K562 (cell line): ENCODE data around the gene CNIH1. TPM values are rescaled to one million over a fixed set of nuclear protein-coding genes. Genes with fewer than 3 reads are reported as not detected.

ENCODE experiments used
- ARNT ChIP-seq, 2 experiments: fragments of 450-650 bp; IDR thresholded peaks; 2 replicates each; pipeline ENCODE4 v1.6.1; 2016; ENCODE audit warnings: mild to moderate bottlenecking in 1 of 2
- CBFB ChIP-seq: sonication (generic); formaldehyde crosslinking; IDR thresholded peaks from 2 replicates; pipeline ENCODE4 v1.4.0; 2020; ENCODE audit warnings: mild to moderate bottlenecking, missing genetic modification reagents
- CSDE1 ChIP-seq, 2 experiments: fragments of 450-650 bp; IDR thresholded peaks; 2 replicates each; pipeline ENCODE4 v1.6.1; 2016; ENCODE audit warnings: mild to moderate bottlenecking in 1 of 2
- PHF20 ChIP-seq: fragments of 450-650 bp; IDR thresholded peaks from 2 replicates; pipeline ENCODE4 v1.6.1; 2018; ENCODE audit not compliant: partially characterized antibody
- SMAD3 ChIP-seq: fragments of 450-650 bp; formaldehyde crosslinking; conservative IDR thresholded peaks from 2 replicates; pipeline ENCODE4 v1.4.0; 2020; ENCODE audit warnings: mild to moderate bottlenecking
- SMARCB1 ChIP-seq: IDR thresholded peaks from 2 replicates; pipeline ENCODE4 v1.6.1; 2011; ENCODE audit warnings: improper control_type of control experiment, low read depth; ENCODE audit not compliant: insufficient read length
- TRIM24 ChIP-seq, 2 experiments: fragments of 450-650 bp; IDR thresholded peaks; 2 replicates each; pipeline ENCODE4 v1.6.1; 2016
- ZNF174 ChIP-seq: fragments of 250-450 bp; sonication (Bioruptor Pico); IDR thresholded peaks from 2 replicates; pipeline ENCODE4 v1.4.0; 2020; ENCODE audit warnings: mild to moderate bottlenecking
- ZNF316 ChIP-seq: fragments of 450-650 bp; IDR thresholded peaks from 2 replicates; pipeline ENCODE4 v1.6.1; 2016
- polyA plus RNA-seq, 8 experiments: library from polyadenylated mRNA; depleted of rRNA in 4 of 8; stranded (reverse) in 5 of 8; unstranded in 3 of 8; fragments of >200 nt; fragmentation: Nextera tagmentation in 2 of 8; fragmentation: Illumina TruSeq in 1 of 8; extraction: Ambion mirVana in 2 of 8; extraction: Trizol in 1 of 8; gene quantifications; 2 replicates each; pipeline versions ENCODE4 v1.2.1 to v1.2.3, GENCODE V29; 2011 to 2014; ENCODE audit warnings: inconsistent platforms in 1 of 8, missing spikeins in 1 of 8
- total RNA-seq, 7 experiments: library from RNA; depleted of rRNA in 6 of 7; stranded (reverse); fragments of >200 nt in 6 of 7; fragmentation: Illumina TruSeq in 2 of 7; extraction: Trizol in 2 of 7; gene quantifications; 2 replicates each; pipeline versions ENCODE4 v1.2.1 to v1.2.3, GENCODE V29; 2011 to 2021; ENCODE audit warnings: low replicate concordance in 1 of 7
- TF ChIP-seq, protein P1 (sequence below): fragments of 250-450 bp; sonication (Bioruptor Pico); IDR thresholded peaks from 2 replicates; pipeline ENCODE4 v1.4.0; 2020; ENCODE audit warnings: mild to moderate bottlenecking, moderate library complexity
- TF ChIP-seq, protein P2 (sequence below): fragments of 250-450 bp; sonication (Bioruptor Pico); IDR thresholded peaks from 2 replicates; pipeline ENCODE4 v1.4.0; 2020; ENCODE audit warnings: mild to moderate bottlenecking, moderate library complexity, borderline replicate concordance
- TF ChIP-seq, protein P3 (sequence below): fragments of 450-650 bp; IDR thresholded peaks from 2 replicates; pipeline ENCODE4 v1.6.1; 2018; ENCODE audit not compliant: partially characterized antibody
- TF ChIP-seq, protein P4 (sequence below): sonication (generic); formaldehyde crosslinking; IDR thresholded peaks from 2 replicates; pipeline ENCODE4 v1.8.1; 2022; ENCODE audit warnings: missing genetic modification reagents
- TF ChIP-seq, protein P5 (sequence below): fragments of 250-450 bp; sonication (Bioruptor Pico); IDR thresholded peaks from 2 replicates; pipeline ENCODE4 v1.6.1; 2021; ENCODE audit warnings: mild to moderate bottlenecking

Gene CNIH1
- total and polyA plus RNA-seq, 9 of the 15 experiments (the other 6 are each of a cell fraction or from before 2014, with no cell fraction given): 13.9 to 283 (median 77.3) TPM

DNA sequence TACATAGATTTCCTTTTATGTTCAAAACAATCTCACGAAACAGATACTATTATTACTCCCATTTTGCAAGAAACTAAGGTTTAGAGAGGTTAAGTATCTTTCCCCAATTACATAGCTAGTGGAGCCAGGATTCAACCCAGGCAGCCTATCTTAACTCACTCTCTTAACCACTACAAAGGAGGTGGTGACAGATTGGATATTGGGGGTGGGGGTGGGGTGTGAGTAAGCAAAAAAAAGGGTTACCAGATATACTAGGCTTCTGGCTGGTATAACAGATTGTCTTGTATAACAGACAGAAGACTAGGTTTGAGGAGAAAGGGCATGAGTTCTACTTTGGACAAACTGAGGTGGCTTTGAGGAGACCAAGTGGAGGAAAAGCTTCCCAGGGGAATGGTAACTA lies 45.5 kb upstream of the CNIH1 start (continued):
- TF ChIP-seq, protein P1, sequence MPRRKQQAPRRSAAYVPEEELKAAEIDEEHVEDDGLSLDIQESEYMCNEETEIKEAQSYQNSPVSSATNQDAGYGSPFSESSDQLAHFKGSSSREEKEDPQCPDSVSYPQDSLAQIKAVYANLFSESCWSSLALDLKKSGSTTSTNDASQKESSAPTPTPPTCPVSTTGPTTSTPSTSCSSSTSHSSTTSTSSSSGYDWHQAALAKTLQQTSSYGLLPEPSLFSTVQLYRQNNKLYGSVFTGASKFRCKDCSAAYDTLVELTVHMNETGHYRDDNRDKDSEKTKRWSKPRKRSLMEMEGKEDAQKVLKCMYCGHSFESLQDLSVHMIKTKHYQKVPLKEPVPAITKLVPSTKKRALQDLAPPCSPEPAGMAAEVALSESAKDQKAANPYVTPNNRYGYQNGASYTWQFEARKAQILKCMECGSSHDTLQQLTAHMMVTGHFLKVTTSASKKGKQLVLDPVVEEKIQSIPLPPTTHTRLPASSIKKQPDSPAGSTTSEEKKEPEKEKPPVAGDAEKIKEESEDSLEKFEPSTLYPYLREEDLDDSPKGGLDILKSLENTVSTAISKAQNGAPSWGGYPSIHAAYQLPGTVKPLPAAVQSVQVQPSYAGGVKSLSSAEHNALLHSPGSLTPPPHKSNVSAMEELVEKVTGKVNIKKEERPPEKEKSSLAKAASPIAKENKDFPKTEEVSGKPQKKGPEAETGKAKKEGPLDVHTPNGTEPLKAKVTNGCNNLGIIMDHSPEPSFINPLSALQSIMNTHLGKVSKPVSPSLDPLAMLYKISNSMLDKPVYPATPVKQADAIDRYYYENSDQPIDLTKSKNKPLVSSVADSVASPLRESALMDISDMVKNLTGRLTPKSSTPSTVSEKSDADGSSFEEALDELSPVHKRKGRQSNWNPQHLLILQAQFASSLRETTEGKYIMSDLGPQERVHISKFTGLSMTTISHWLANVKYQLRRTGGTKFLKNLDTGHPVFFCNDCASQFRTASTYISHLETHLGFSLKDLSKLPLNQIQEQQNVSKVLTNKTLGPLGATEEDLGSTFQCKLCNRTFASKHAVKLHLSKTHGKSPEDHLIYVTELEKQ (CRISPR knock-in tag): no peak
- TF ChIP-seq, protein P2, sequence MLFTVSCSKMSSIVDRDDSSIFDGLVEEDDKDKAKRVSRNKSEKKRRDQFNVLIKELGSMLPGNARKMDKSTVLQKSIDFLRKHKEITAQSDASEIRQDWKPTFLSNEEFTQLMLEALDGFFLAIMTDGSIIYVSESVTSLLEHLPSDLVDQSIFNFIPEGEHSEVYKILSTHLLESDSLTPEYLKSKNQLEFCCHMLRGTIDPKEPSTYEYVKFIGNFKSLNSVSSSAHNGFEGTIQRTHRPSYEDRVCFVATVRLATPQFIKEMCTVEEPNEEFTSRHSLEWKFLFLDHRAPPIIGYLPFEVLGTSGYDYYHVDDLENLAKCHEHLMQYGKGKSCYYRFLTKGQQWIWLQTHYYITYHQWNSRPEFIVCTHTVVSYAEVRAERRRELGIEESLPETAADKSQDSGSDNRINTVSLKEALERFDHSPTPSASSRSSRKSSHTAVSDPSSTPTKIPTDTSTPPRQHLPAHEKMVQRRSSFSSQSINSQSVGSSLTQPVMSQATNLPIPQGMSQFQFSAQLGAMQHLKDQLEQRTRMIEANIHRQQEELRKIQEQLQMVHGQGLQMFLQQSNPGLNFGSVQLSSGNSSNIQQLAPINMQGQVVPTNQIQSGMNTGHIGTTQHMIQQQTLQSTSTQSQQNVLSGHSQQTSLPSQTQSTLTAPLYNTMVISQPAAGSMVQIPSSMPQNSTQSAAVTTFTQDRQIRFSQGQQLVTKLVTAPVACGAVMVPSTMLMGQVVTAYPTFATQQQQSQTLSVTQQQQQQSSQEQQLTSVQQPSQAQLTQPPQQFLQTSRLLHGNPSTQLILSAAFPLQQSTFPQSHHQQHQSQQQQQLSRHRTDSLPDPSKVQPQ (CRISPR knock-in tag): no peak
- TF ChIP-seq CBFB: no peak
- peak; percentile 72 for TF ChIP-seq ZNF316
- TF ChIP-seq, protein P3, sequence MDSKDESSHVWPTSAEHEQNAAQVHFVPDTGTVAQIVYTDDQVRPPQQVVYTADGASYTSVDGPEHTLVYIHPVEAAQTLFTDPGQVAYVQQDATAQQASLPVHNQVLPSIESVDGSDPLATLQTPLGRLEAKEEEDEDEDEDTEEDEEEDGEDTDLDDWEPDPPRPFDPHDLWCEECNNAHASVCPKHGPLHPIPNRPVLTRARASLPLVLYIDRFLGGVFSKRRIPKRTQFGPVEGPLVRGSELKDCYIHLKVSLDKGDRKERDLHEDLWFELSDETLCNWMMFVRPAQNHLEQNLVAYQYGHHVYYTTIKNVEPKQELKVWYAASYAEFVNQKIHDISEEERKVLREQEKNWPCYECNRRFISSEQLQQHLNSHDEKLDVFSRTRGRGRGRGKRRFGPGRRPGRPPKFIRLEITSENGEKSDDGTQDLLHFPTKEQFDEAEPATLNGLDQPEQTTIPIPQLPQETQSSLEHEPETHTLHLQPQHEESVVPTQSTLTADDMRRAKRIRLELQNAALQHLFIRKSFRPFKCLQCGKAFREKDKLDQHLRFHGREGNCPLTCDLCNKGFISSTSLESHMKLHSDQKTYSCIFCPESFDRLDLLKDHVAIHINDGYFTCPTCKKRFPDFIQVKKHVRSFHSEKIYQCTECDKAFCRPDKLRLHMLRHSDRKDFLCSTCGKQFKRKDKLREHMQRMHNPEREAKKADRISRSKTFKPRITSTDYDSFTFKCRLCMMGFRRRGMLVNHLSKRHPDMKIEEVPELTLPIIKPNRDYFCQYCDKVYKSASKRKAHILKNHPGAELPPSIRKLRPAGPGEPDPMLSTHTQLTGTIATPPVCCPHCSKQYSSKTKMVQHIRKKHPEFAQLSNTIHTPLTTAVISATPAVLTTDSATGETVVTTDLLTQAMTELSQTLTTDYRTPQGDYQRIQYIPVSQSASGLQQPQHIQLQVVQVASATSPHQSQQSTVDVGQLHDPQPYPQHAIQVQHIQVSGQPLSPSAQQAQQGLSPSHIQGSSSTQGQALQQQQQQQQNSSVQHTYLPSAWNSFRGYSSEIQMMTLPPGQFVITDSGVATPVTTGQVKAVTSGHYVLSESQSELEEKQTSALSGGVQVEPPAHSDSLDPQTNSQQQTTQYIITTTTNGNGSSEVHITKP: no peak
- TF ChIP-seq, protein P4, sequence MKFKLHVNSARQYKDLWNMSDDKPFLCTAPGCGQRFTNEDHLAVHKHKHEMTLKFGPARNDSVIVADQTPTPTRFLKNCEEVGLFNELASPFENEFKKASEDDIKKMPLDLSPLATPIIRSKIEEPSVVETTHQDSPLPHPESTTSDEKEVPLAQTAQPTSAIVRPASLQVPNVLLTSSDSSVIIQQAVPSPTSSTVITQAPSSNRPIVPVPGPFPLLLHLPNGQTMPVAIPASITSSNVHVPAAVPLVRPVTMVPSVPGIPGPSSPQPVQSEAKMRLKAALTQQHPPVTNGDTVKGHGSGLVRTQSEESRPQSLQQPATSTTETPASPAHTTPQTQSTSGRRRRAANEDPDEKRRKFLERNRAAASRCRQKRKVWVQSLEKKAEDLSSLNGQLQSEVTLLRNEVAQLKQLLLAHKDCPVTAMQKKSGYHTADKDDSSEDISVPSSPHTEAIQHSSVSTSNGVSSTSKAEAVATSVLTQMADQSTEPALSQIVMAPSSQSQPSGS (CRISPR knock-in tag): no peak
- TF ChIP-seq PHF20: no peak
- no peak for TF ChIP-seq ZNF174 (CRISPR knock-in tag)
- peak; percentile 56 to 71; a peak in 3 of 4 replicates for TF ChIP-seq TRIM24 (IDR thresholded peaks at IDR 0.05)
- TF ChIP-seq SMARCB1: no peak
- TF ChIP-seq SMAD3 (CRISPR knock-in tag): no peak
- TF ChIP-seq ARNT (IDR thresholded peaks at IDR 0.05): 0 out of 4 replicates have a peak, but pooled peaks of 1 of the 2 experiments have one; percentile 48
- no peak for TF ChIP-seq CSDE1 (IDR thresholded peaks at IDR 0.05)
- TF ChIP-seq, protein P5, sequence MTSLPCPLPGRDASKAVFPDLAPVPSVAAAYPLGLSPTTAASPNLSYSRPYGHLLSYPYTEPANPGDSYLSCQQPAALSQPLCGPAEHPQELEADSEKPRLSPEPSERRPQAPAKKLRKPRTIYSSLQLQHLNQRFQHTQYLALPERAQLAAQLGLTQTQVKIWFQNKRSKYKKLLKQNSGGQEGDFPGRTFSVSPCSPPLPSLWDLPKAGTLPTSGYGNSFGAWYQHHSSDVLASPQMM: no peak
